ENCODE measurements around the gene BTBD2.

DNA sequence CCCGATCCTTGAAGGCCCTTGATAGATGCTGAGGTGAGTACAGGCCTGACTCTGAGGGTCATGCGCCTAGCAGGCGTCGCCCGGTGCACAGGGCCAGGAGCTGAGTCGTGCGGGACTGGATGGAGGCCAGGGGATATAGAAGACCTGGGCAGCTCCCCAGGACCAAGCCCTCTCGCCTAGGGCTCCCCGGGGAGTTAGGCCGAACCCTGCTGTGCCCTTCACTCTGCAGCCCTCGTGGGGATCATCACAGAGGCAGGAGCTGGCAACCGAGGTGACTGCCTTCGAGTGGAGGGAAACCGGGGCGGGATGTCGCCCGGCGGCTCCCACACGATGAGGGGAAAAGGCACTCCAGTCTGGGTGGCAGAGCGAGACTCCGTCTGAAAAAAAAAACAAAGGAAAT lies 62.9 kb downstream of the BTBD2 start:
- TF ChIP-seq KLF9 (CRISPR knock-in tag; IDR thresholded peaks at IDR 0.05; ENCODE audit: low read depth) (no peak), ZZZ3 (CRISPR knock-in tag; IDR thresholded peaks at IDR 0.05; ENCODE audit: borderline replicate concordance) (no peak), TAF1 (CRISPR knock-in tag; IDR thresholded peaks at IDR 0.05) (no peak), NFIB (CRISPR knock-in tag; IDR thresholded peaks at IDR 0.05; ENCODE audit: borderline replicate concordance) (no peak), TARDBP (CRISPR knock-in tag; IDR thresholded peaks at IDR 0.05) (no peak), ZNF772 (CRISPR knock-in tag; IDR thresholded peaks at IDR 0.05) (no peak), CC2D1A (CRISPR knock-in tag; IDR thresholded peaks at IDR 0.05) (no peak), ZNF317 (CRISPR knock-in tag; IDR thresholded peaks at IDR 0.05) (no peak), ZNF235 (CRISPR knock-in tag; IDR thresholded peaks at IDR 0.05; ENCODE audit: borderline replicate concordance) (no peak), AKAP8 (CRISPR knock-in tag; IDR thresholded peaks at IDR 0.05) (no peak)
- TF ChIP-seq, protein P1, sequence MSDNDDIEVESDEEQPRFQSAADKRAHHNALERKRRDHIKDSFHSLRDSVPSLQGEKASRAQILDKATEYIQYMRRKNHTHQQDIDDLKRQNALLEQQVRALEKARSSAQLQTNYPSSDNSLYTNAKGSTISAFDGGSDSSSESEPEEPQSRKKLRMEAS (IDR thresholded peaks at IDR 0.05): no peak
- TF ChIP-seq, protein P2, sequence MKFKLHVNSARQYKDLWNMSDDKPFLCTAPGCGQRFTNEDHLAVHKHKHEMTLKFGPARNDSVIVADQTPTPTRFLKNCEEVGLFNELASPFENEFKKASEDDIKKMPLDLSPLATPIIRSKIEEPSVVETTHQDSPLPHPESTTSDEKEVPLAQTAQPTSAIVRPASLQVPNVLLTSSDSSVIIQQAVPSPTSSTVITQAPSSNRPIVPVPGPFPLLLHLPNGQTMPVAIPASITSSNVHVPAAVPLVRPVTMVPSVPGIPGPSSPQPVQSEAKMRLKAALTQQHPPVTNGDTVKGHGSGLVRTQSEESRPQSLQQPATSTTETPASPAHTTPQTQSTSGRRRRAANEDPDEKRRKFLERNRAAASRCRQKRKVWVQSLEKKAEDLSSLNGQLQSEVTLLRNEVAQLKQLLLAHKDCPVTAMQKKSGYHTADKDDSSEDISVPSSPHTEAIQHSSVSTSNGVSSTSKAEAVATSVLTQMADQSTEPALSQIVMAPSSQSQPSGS (CRISPR knock-in tag; IDR thresholded peaks at IDR 0.05): no peak

Measured in HepG2 (cell line).